Measurements from ENCODE around the gene PIAS4. TPM values are rescaled to one million over a fixed set of nuclear protein-coding genes. Genes with fewer than 3 reads are reported as not detected.
A peak's percentile ranks its signal among the peaks of the same experiment; 100 is the strongest.

PIAS4 gene
- total and polyA plus RNA-seq, 2 of the 13 experiments (the other 11 are each of a cell fraction or from before 2014, with no cell fraction given), result 9.0 to 20.1 TPM

- TF ChIP-seq HDAC6 (IDR thresholded peaks at IDR 0.05; ENCODE audit: low read depth, low read length) (no peak), ARHGAP35 (CRISPR knock-in tag; IDR thresholded peaks at IDR 0.05; ENCODE audit: borderline replicate concordance) (no peak), ZNF639 (CRISPR knock-in tag; conservative IDR thresholded peaks at IDR 0.05) (no peak), ZNF83 (CRISPR knock-in tag; IDR thresholded peaks at IDR 0.05; ENCODE audit: borderline replicate concordance) (no peak), ARID3A (IDR thresholded peaks at IDR 0.05; ENCODE audit: low read depth, low read length) (no peak), ZFX (CRISPR knock-in tag; IDR thresholded peaks at IDR 0.05; ENCODE audit: low read depth) (peak; percentile 70), ARNT (IDR thresholded peaks at IDR 0.05) (no peak), CBX2 (IDR thresholded peaks at IDR 0.05; ENCODE audit: low read depth, low read length) (no peak), CBX2 (CRISPR knock-in tag; IDR thresholded peaks at IDR 0.05; ENCODE audit: low read depth) (no peak), ATF6 (CRISPR knock-in tag; conservative IDR thresholded peaks at IDR 0.05) (no peak), ZNF670 (CRISPR knock-in tag; IDR thresholded peaks at IDR 0.05; ENCODE audit: borderline replicate concordance) (no peak), MXD3 (CRISPR knock-in tag; IDR thresholded peaks at IDR 0.05) (peak; percentile 28; the same call in 1 of the 2 replicates), TGIF2 (CRISPR knock-in tag; IDR thresholded peaks at IDR 0.05) (0 out of 2 replicates have a peak, but pooled peaks have one; percentile 19), TBP (CRISPR knock-in tag; IDR thresholded peaks at IDR 0.05) (no peak)
- TF ChIP-seq, protein P1, sequence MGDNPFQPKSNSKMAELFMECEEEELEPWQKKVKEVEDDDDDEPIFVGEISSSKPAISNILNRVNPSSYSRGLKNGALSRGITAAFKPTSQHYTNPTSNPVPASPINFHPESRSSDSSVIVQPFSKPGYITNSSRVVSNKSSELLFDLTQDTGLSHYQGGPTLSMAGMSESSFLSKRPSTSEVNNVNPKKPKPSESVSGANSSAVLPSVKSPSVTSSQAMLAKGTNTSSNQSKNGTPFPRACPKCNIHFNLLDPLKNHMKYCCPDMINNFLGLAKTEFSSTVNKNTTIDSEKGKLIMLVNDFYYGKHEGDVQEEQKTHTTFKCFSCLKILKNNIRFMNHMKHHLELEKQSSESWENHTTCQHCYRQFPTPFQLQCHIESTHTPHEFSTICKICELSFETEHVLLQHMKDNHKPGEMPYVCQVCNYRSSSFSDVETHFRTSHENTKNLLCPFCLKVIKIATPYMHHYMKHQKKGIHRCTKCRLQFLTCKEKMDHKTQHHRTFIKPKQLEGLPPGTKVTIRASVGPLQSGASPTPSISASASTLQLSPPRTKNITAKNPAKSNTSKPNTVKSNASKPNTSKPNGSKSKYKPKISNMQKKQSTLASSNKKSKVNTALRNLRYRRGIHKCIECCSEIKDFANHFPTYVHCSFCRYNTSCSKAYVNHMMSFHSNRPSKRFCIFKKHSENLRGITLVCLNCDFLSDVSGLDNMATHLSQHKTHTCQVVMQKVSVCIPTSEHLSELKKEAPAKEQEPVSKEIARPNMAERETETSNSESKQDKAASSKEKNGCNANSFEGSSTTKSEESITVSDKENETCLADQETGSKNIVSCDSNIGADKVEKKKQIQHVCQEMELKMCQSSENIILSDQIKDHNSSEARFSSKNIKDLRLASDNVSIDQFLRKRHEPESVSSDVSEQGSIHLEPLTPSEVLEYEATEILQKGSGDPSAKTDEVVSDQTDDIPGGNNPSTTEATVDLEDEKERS (CRISPR knock-in tag; IDR thresholded peaks at IDR 0.05), result no peak
- TF ChIP-seq, protein P2, sequence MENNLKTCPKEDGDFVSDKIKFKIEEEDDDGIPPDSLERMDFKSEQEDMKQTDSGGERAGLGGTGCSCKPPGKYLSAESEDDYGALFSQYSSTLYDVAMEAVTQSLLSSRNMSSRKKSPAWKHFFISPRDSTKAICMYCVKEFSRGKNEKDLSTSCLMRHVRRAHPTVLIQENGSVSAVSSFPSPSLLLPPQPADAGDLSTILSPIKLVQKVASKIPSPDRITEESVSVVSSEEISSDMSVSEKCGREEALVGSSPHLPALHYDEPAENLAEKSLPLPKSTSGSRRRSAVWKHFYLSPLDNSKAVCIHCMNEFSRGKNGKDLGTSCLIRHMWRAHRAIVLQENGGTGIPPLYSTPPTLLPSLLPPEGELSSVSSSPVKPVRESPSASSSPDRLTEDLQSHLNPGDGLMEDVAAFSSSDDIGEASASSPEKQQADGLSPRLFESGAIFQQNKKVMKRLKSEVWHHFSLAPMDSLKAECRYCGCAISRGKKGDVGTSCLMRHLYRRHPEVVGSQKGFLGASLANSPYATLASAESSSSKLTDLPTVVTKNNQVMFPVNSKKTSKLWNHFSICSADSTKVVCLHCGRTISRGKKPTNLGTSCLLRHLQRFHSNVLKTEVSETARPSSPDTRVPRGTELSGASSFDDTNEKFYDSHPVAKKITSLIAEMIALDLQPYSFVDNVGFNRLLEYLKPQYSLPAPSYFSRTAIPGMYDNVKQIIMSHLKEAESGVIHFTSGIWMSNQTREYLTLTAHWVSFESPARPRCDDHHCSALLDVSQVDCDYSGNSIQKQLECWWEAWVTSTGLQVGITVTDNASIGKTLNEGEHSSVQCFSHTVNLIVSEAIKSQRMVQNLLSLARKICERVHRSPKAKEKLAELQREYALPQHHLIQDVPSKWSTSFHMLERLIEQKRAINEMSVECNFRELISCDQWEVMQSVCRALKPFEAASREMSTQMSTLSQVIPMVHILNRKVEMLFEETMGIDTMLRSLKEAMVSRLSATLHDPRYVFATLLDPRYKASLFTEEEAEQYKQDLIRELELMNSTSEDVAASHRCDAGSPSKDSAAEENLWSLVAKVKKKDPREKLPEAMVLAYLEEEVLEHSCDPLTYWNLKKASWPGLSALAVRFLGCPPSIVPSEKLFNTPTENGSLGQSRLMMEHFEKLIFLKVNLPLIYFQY (CRISPR knock-in tag; IDR thresholded peaks at IDR 0.05; ENCODE audit: borderline replicate concordance), result no peak
These were observed 36.5 kb upstream of the PIAS4 start, which contains the start of gene DAPK3 (continued) for GRCh38 chr19:3970808-3971598.

All from HepG2 (cell line).